HFF-Myc (cell line): ENCODE data around the gene SMCO2.

Source experiments
- DNase-seq: peaks from one replicate; pipeline ENCODE4 v3.0.0-alpha.2; 2011; ENCODE audit warnings: low read depth; ENCODE audit errors: extremely low read depth
- H3K4me3 ChIP-seq: replicated peaks from 2 replicates; pipeline ENCODE4 v1.5.1; 2011; ENCODE audit warnings: low read depth, mild to moderate bottlenecking, control low read depth, low read length
- TF ChIP-seq, protein P1 (sequence below): IDR thresholded peaks from 2 replicates; pipeline ENCODE4 v1.5.1; 2012; ENCODE audit warnings: mild to moderate bottlenecking, low read depth, low read length, control low read depth; ENCODE audit errors: missing control alignments

Gene SMCO2

DNA sequence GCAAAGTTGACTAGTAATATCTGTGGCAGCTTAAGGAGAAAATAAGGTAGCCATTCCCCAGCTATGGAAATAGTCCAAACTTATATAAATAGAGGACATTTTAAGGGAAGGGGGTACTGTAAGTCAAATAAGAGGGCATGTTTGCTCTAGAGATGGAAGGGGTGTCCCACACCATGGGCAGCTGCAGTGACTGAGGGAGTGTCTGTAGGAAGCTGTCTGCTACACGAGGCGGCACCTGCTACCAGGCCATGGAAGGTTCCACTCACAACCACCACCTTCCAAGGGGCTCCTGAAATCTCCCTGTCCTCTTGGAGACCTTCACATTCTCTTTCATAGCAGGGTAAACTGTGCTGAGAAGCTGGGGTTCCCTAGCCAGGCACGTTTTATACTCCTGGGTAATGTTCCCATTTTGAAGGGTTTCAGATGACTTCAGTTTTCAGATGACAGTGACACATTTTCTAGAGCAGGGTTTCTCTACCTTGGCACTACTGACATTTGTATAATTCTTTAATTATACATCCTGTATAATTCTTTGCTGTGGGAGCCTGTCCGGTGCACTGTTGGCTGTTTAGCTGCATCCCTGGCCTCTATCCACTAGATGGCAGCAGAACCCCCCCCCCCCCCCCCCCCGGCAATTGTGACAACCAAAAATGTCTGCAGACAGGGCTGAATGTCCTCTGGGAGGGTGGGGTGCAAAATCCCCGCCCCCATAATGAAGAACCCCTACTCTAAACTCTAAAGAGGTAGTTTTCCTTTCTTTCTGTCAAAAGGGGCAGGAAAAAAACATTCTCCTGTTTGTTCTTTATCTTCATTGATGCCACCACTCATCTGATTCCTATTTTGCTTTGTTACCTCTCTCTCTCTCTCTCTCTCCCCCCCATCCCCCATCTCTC, 11.6 kb upstream of the SMCO2 start:
- DNase-seq = no peak
- TF ChIP-seq, protein P1, sequence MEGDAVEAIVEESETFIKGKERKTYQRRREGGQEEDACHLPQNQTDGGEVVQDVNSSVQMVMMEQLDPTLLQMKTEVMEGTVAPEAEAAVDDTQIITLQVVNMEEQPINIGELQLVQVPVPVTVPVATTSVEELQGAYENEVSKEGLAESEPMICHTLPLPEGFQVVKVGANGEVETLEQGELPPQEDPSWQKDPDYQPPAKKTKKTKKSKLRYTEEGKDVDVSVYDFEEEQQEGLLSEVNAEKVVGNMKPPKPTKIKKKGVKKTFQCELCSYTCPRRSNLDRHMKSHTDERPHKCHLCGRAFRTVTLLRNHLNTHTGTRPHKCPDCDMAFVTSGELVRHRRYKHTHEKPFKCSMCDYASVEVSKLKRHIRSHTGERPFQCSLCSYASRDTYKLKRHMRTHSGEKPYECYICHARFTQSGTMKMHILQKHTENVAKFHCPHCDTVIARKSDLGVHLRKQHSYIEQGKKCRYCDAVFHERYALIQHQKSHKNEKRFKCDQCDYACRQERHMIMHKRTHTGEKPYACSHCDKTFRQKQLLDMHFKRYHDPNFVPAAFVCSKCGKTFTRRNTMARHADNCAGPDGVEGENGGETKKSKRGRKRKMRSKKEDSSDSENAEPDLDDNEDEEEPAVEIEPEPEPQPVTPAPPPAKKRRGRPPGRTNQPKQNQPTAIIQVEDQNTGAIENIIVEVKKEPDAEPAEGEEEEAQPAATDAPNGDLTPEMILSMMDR = peak; percentile 66
- no peak overlapping the region for H3K4me3 ChIP-seq

DNA sequence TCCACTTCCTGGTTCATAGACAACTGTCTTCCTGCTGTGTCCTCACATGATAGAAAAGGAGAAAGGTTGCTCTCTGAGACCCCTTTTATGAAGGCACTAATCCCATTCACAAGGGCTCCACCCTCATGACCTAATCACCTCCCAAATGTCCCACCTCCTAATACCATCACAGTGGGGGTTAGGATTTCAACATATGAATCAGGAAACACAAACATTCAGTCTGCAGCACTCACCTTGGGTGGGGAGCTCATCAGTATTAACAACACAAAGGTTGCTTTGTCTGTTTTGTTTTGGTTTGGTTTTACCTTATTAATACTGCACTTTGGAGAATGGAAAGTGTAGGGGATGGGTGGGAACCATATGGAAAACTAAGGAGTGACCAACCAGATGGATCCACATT, 10.5 kb upstream of the SMCO2 start:
- H3K4me3 ChIP-seq = no peak overlapping the region
- TF ChIP-seq, protein P1 = no peak
- no peak for DNase-seq

DNA sequence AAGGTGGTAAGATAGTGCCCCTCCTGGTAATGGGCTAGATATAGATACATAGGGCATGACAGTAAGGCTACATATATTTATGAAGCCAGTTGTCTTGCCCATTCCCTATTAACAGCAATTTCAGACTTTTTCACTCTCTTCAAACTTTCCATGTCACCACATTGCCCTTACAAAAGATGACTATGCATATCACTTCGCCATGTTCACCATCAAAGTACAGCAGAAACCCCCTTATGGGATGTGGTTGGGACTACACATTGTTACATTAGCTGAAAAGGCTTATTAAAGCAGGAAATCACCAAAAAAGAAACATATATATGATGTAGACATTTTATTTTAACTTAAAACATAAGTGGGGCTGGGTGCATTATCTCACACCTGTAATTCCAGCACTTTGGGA, 9.8 kb upstream of the SMCO2 start:
- TF ChIP-seq, protein P1 = no peak
- no peak for DNase-seq
- no peak overlapping the region for H3K4me3 ChIP-seq

DNA sequence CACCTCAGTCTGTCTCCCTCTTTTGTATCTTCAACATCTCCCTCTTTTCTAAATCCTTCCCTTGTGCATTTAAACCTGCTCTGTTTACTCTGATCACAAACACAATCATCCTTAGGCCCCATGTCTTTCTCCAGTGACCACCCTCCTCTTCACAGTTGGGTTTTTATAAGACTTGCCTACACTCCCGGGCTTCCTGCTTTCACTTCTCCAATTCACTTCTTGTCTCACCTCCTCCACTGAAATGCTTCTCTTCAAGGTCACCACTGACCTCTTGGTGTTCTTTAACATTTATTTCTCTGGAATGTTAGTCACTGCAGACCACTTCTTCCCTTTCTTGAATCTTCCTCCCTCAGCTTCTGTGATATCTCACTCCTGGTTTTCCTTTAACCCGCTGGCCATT, 8.7 kb upstream of the SMCO2 start:
- TF ChIP-seq, protein P1 = no peak
- H3K4me3 ChIP-seq = no peak overlapping the region
- DNase-seq = no peak

DNA sequence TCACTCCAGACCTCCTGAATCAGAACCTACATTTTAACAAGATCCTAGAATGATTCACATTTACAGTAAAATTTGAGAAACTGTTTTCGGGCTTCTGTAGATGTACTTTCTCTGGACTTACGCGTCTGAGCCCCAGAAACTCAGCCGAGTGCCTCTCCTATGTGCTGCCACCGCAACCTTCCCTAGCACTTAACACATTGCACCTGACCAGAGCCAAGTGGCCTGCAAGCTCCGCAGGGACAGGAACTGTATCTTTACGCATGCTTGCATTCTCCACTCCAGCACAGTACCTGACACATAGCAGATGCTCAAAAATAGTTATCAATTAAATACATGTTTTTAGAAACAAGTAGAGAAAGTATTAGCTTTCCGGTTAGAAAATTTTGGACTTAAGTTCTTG, 1.2 kb downstream of the SMCO2 start:
- TF ChIP-seq, protein P1 = no peak
- no peak for DNase-seq
- no peak overlapping the region for H3K4me3 ChIP-seq

DNA sequence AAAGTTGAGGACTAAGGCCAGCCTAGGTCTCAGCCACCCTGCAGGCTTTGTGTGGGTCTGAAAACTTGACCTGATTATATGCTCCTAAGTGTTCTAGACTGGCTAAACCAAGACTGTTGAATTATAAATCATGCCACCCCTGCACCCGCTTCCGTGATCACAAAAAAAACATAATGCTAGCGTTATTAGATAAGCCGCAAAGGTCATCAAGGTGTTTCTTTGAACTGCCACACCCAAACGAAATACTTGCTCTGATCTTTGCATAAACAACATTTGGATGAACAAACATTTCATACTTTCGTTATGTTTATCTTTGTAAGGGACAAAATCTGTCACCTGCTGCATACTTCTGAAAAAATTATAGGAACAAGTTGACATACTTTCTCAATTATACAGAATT, 2.5 kb downstream of the SMCO2 start:
- no peak overlapping the region for H3K4me3 ChIP-seq
- DNase-seq = no peak
- TF ChIP-seq, protein P1 = no peak
